Calu3 (cell line): ENCODE data around the gene TGM2. TPM values are rescaled to one million over a fixed set of nuclear protein-coding genes. Genes with fewer than 3 reads are reported as not detected.

Experiments used
- BruUV-seq: library from RNA; stranded (reverse); fragments of 400-500 nt; replicated peaks from 2 replicates; lab custom pipeline; 2021; lab: Mats Ljungman, UMichigan
- CTCF ChIA-PET: fragments of 300-600 bp; sonication (Branson Sonifier 250); formaldehyde crosslinking; loops from one replicate; lab custom pipeline; 2022; ENCODE audit warnings: antibody characterized with exemption; lab: Charles Lee
- DNase-seq: peaks from one replicate; pipeline ENCODE4 v3.0.0; 2022
- H3K27ac Mint-ChIP-seq: one replicate; pipeline ENCODE4 v1.8.0; 2022; ENCODE audit warnings: mixed read lengths; ENCODE audit not compliant: unreplicated experiment
- H3K27me3 Mint-ChIP-seq: one replicate; pipeline ENCODE4 v1.8.0; 2022; ENCODE audit warnings: mixed read lengths; ENCODE audit not compliant: unreplicated experiment
- H3K36me3 Mint-ChIP-seq: one replicate; pipeline ENCODE4 v1.8.0; 2022; ENCODE audit warnings: mild to moderate bottlenecking, moderate library complexity, mixed read lengths; ENCODE audit not compliant: insufficient read depth, unreplicated experiment
- H3K4me1 Mint-ChIP-seq: one replicate; pipeline ENCODE4 v1.8.0; 2022; ENCODE audit warnings: mild to moderate bottlenecking, low read depth, mixed read lengths; ENCODE audit not compliant: unreplicated experiment
- H3K4me3 Mint-ChIP-seq: one replicate; pipeline ENCODE4 v1.8.0; 2022; ENCODE audit warnings: mild to moderate bottlenecking, low read depth, moderate library complexity, mixed read lengths; ENCODE audit not compliant: unreplicated experiment
- H3K9me3 Mint-ChIP-seq: one replicate; pipeline ENCODE4 v1.8.0; 2022; ENCODE audit warnings: low read depth, mixed read lengths; ENCODE audit not compliant: unreplicated experiment
- intact Hi-C: fragments of 100-400 bp; cut with micrococcal nuclease; formaldehyde crosslinking; loops from one replicate; pipeline ENCODE4 v1.10.0; 2022; ENCODE audit not compliant: unreplicated experiment
- total RNA-seq: library from RNA; stranded (reverse); gene quantifications from 2 replicates; pipeline ENCODE4 v1.2.3, GENCODE V29; 2022
- TF ChIP-seq, protein P1 (sequence below): fragments of 200-600 bp; IDR thresholded peaks from one replicate; pipeline ENCODE4 v1.8.0; 2022; ENCODE audit warnings: antibody characterized with exemption; ENCODE audit not compliant: unreplicated experiment

Gene TGM2
- total RNA-seq, 1 experiment from 2014 or later, result 311 TPM

DNA sequence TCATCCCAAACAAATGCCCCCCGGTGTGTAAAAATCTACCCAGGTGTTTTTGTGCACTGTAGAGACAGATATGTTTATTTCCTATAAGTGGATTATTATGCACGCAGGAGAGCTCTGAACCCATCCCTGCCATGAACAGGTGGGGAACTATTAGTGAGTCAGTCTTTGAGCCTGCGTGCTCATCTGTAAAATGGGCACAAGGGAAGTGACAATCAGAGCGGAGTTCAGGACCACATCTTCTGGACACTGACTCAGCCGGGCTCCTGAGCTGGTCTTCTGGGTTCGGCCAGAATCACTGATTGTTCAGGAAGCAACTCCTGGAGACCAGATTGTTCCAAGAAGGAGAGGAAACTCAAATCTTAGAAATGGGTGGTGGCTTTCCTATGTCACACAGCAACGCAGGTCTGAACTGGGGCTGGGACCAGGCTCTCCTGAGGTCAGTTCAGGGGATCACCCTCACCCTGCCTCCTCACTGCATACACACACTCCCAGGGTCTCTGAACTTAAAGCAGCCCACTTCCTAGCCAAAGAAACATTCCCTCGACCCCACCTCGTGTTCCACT lies 27.3 kb upstream of the TGM2 start:
- H3K27ac Mint-ChIP-seq, result no peak overlapping the region
- DNase-seq, result no peak
- no TSS peak for BruUV-seq
- CTCF ChIA-PET, result interaction anchor here (0.7 kb wide), 2 partner anchors 65 to 98 kb away, joined by 3 to 5 read pairs; no protein-coding TSS in a partner anchor
- peaks cover 4% of the 10 kb centered on the region for H3K36me3 Mint-ChIP-seq
- peaks cover 21% of the 10 kb centered on the region for H3K4me1 Mint-ChIP-seq
- no peaks in the 10 kb centered on the region for H3K27me3 Mint-ChIP-seq
- TF ChIP-seq, protein P1, sequence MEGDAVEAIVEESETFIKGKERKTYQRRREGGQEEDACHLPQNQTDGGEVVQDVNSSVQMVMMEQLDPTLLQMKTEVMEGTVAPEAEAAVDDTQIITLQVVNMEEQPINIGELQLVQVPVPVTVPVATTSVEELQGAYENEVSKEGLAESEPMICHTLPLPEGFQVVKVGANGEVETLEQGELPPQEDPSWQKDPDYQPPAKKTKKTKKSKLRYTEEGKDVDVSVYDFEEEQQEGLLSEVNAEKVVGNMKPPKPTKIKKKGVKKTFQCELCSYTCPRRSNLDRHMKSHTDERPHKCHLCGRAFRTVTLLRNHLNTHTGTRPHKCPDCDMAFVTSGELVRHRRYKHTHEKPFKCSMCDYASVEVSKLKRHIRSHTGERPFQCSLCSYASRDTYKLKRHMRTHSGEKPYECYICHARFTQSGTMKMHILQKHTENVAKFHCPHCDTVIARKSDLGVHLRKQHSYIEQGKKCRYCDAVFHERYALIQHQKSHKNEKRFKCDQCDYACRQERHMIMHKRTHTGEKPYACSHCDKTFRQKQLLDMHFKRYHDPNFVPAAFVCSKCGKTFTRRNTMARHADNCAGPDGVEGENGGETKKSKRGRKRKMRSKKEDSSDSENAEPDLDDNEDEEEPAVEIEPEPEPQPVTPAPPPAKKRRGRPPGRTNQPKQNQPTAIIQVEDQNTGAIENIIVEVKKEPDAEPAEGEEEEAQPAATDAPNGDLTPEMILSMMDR, result no peak
- H3K4me3 Mint-ChIP-seq, result no peak overlapping the region
- H3K9me3 Mint-ChIP-seq, result peaks cover 4% of the 10 kb centered on the region
- intact Hi-C loops, result no loop called here

DNA sequence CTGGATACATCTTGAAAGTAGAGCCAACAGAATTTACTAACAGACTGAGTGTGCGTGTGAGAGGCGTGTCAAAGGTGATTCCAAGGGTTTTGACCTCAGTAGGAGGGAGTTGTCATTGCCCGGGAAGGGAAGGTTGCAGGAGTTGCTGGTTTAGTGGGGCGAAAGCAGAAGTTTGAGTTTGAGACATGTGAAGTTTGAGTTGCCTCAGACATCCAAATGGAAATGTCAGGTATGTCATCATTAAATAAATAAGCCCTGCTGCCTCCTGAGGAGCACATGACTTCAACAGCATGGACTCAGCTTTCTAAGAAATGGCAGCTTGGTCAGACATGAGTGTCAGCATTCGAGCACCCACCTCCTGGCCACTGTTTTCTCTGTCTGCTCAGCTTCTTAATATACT lies 26.6 kb upstream of the TGM2 start:
- Mint-ChIP-seq H3K4me3 (no peak overlapping the region), H3K27me3 (no peaks in the 10 kb centered on the region), H3K27ac (peak overlapping the region; percentile 4), H3K36me3 (peaks cover 7% of the 10 kb centered on the region), H3K4me1 (peaks cover 28% of the 10 kb centered on the region), H3K9me3 (peaks cover 4% of the 10 kb centered on the region)
- CTCF ChIA-PET, result interaction anchor here (0.7 kb wide), 1 partner anchor 64 kb away, joined by 3 read pairs; no protein-coding TSS in a partner anchor
- no TSS peak for BruUV-seq
- no peak for DNase-seq
- TF ChIP-seq, protein P1, result no peak
- intact Hi-C loops, result no loop called here

DNA sequence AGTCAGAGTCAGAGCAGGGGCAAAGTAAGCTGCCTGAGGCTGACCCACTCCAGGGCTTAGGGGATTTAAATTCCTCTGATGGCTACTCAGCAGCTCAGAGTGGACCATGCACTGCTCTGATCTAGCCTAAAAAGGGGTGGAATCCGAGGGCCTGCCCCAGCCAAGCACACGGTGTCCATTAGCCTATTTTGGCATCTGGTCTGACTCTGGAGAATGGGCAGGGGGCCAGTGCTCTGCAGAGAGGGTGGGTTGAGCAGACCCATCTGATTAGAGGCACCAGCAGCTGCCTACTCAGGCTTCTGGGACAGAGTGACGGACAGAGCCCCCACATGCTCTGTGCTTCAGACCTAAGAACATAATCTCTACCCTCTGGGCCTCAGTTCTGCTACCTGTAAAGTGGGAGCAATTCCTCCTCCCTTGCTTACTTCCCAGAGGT lies 25.9 kb upstream of the TGM2 start:
- TF ChIP-seq, protein P1, result no peak
- no peak for DNase-seq
- H3K36me3 Mint-ChIP-seq, result peaks cover 10% of the 10 kb centered on the region
- H3K27me3 Mint-ChIP-seq, result no peaks in the 10 kb centered on the region
- no peak overlapping the region for H3K4me3 Mint-ChIP-seq
- no TSS peak for BruUV-seq
- intact Hi-C loops, result no loop called here
- H3K9me3 Mint-ChIP-seq, result peaks cover 4% of the 10 kb centered on the region
- H3K4me1 Mint-ChIP-seq, result peaks cover 33% of the 10 kb centered on the region
- peak overlapping the region; percentile 4 for H3K27ac Mint-ChIP-seq
- CTCF ChIA-PET, result interaction anchor here (0.6 to 1.6 kb wide), 3 partner anchors 10 to 21 kb away, joined by 3 to 4 read pairs (median 3); no protein-coding TSS in a partner anchor

DNA sequence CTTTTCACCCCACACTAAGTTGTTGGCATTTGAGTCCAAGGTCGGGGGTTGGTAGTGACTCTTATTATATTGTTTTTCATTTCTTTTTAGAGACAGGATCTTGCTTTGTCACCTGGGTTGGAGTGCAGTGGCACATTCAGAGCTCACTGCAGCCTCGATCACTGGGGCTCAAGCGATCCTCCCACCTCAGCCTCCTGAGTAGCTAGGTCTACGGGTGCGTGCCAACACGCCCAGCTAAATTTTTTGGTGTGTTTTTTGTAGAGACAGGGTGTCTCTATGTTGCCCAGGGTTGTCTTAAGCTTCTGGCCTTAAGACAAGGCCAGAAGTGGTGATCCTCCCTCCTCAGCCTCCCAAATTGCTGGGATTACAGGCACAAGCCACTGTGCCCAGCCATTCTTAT lies 25.1 kb upstream of the TGM2 start:
- TF ChIP-seq, protein P1, result no peak
- intact Hi-C loops, result no loop called here
- Mint-ChIP-seq H3K27ac (no peak overlapping the region), H3K27me3 (no peaks in the 10 kb centered on the region), H3K4me1 (peaks cover 33% of the 10 kb centered on the region), H3K4me3 (no peak overlapping the region), H3K36me3 (peaks cover 10% of the 10 kb centered on the region), H3K9me3 (peaks cover 4% of the 10 kb centered on the region)
- CTCF ChIA-PET, result interaction anchor here (0.6 to 1.6 kb wide), 3 partner anchors 11 to 22 kb away, joined by 3 to 4 read pairs (median 3); no protein-coding TSS in a partner anchor
- no TSS peak for BruUV-seq
- DNase-seq, result no peak
